T-cell (primary cell): ENCODE measurements around the gene EFCAB6. TPM values are rescaled to one million over a fixed set of nuclear protein-coding genes. Genes with fewer than 3 reads are reported as not detected.
"Not testable (repeated sequence)": the region's sequence is repeated elsewhere in the genome, so short reads cannot be mapped to it uniquely, and the experiment has no call there.

Source experiments
- ATAC-seq, 4 experiments: fragments of 200-7000 bp in 3 of 4; fragments of 150-1000 bp in 1 of 4; cut with Tn5 transposase; replicated peaks in 1 of 4; 1 replicate in 3 of 4; 2 replicates in 1 of 4; pipeline ENCODE4 v1.10.0; 2021; ENCODE audit warnings: moderate library complexity in 3 of 4, mild to moderate bottlenecking in 2 of 4, moderate number of reproducible peaks in 1 of 4
- CTCF ChIA-PET, 2 donors: fragments of 300-600 bp; sonication (Branson Sonifier 250); formaldehyde crosslinking; loops; one replicate each; lab custom pipeline; 2022; ENCODE audit warnings: antibody characterized with exemption in 2 of 2; lab: Charles Lee
- POLR2A ChIA-PET, 2 donors: fragments of 300-600 bp; sonication (Branson Sonifier 250); formaldehyde crosslinking; loops; one replicate each; lab custom pipeline; 2022; ENCODE audit warnings: antibody characterized with exemption in 2 of 2; lab: Charles Lee
- DNase-seq, 35 experiments: peaks; one replicate each; pipeline versions ENCODE4 v3.0.0 to v3.0.0-alpha.2; 2013 to 2023
- H3K27ac ChIP-seq: one replicate; pipeline ENCODE4 v1.5.1; 2013; ENCODE audit warnings: low read length
- H3K27me3 ChIP-seq, 2 experiments: replicated peaks in 1 of 2; 1 replicate in 1 of 2; 2 replicates in 1 of 2; pipeline versions ENCODE4 v1.6.1 to v1.7.0; 2013; ENCODE audit warnings: low read length in 1 of 2, mixed read lengths in 1 of 2; ENCODE audit not compliant: control insufficient read depth in 2 of 2, insufficient read depth in 2 of 2; ENCODE audit errors: extremely low read depth in 1 of 2
- H3K36me3 ChIP-seq, 2 donors: 1 replicate in 1 of 2; 2 replicates in 1 of 2; pipeline versions ENCODE4 v1.6.1 to v1.7.0; 2013; ENCODE audit warnings: low read length in 1 of 2; ENCODE audit not compliant: control insufficient read depth in 2 of 2, insufficient read depth in 1 of 2; ENCODE audit errors: extremely low read depth in 1 of 2
- H3K4me1 ChIP-seq, 2 experiments: 1 replicate in 1 of 2; 2 replicates in 1 of 2; pipeline versions ENCODE4 v1.6.1 to v1.7.0; 2013; ENCODE audit warnings: low read length in 2 of 2, mixed read lengths in 1 of 2; ENCODE audit not compliant: insufficient read depth in 2 of 2, control insufficient read depth in 1 of 2; ENCODE audit errors: extremely low read depth in 1 of 2
- H3K4me3 ChIP-seq, 2 donors: 1 replicate in 1 of 2; 2 replicates in 1 of 2; pipeline versions ENCODE4 v1.5.1 to v1.7.0; 2013; ENCODE audit warnings: mild to moderate bottlenecking in 2 of 2, low read length in 1 of 2, moderate library complexity in 1 of 2; ENCODE audit not compliant: control insufficient read depth in 1 of 2; ENCODE audit errors: extremely low read depth in 1 of 2
- H3K9me3 ChIP-seq: 2 replicates; pipeline ENCODE4 v1.7.0; 2013
- H3K27ac Mint-ChIP-seq, 2 donors: one replicate each; pipeline ENCODE4 v1.8.0; 2020 to 2021; ENCODE audit warnings: mild to moderate bottlenecking in 2 of 2, mixed read lengths in 2 of 2
- H3K27me3 Mint-ChIP-seq, 2 donors: one replicate each; pipeline ENCODE4 v1.8.0; 2021 to 2022; ENCODE audit warnings: mixed read lengths in 2 of 2
- H3K36me3 Mint-ChIP-seq: one replicate; pipeline ENCODE4 v1.8.0; 2021; ENCODE audit warnings: mixed read lengths
- H3K4me1 Mint-ChIP-seq, 3 donors: one replicate each; pipeline ENCODE4 v1.8.0; 2020 to 2022; ENCODE audit warnings: mixed read lengths in 3 of 3, mild to moderate bottlenecking in 1 of 3
- H3K4me3 Mint-ChIP-seq, 3 donors: one replicate each; pipeline ENCODE4 v1.8.0; 2020 to 2022; ENCODE audit warnings: mild to moderate bottlenecking in 3 of 3, mixed read lengths in 3 of 3, moderate library complexity in 3 of 3
- H3K9me3 Mint-ChIP-seq, 3 donors: one replicate each; pipeline ENCODE4 v1.8.0; 2020 to 2022; ENCODE audit warnings: mixed read lengths in 3 of 3
- WGBS: methylation state at CpG from one replicate; pipeline ENCODE4 v1.1.5; 2013; ENCODE audit warnings: missing lambda C conversion rate; ENCODE audit not compliant: insufficient coverage; 5-methylcytosine and 5-hydroxymethylcytosine counted together
- total RNA-seq, 35 experiments: library from RNA in 6 of 35; stranded (reverse) in 6 of 35; fragments of 120-200 nt in 1 of 35; gene quantifications; one replicate each; pipeline versions ENCODE4 v1.2.1 to v1.2.4 and lab custom pipeline; 2013 to 2026

Gene EFCAB6
- total RNA-seq, 5 donors from 2014 or later (not counting 1 experiment from before 2014, with no cell fraction given) = 0.26 to 0.89 (median 0.53) TPM

GRCh38 chr22:43656581-43656980 is 155.5 kb downstream of the EFCAB6 start:
- H3K36me3 ChIP-seq, H3K27me3 Mint-ChIP-seq, H3K4me3 Mint-ChIP-seq, H3K4me3 ChIP-seq, H3K27ac ChIP-seq, DNase-seq, H3K27me3 ChIP-seq, H3K27ac Mint-ChIP-seq, H3K4me1 ChIP-seq, H3K36me3 Mint-ChIP-seq, H3K9me3 ChIP-seq, H3K9me3 Mint-ChIP-seq, POLR2A ChIA-PET, H3K4me1 Mint-ChIP-seq, ATAC-seq, CTCF ChIA-PET: not testable (repeated sequence)
- 51% methylated on average over 5 of the region's 6 CpGs for WGBS

GRCh38 chr22:43654271-43654670 is 157.8 kb downstream of the EFCAB6 start:
- Mint-ChIP-seq H3K4me1 (no peaks in the 10 kb centered on the region), H3K9me3 (peaks cover 5 to 6% (median 5%) of the 10 kb centered on the region in 3 donors), H3K4me3 (no peak overlapping the region), H3K27me3 (peaks cover 10 to 11% of the 10 kb centered on the region in 2 donors), H3K27ac (no peak overlapping the region), H3K36me3 (peaks cover 4% of the 10 kb centered on the region)
- peaks cover 0 to 8% of the 10 kb centered on the region in 2 experiments for H3K27me3 ChIP-seq
- no peaks in the 10 kb centered on the region for H3K36me3 ChIP-seq
- ChIA-PET CTCF (no interaction called here), POLR2A (no interaction called here)
- ATAC-seq = no peak
- no peaks in the 10 kb centered on the region for H3K9me3 ChIP-seq
- 100% methylated on average over 1 of the region's 4 CpGs for WGBS
- no peak for DNase-seq
- no peak overlapping the region for H3K27ac ChIP-seq
- H3K4me3 ChIP-seq = no peak overlapping the region
- no peaks in the 10 kb centered on the region for H3K4me1 ChIP-seq

GRCh38 chr22:43652845-43653244 is 159.3 kb downstream of the EFCAB6 start:
- H3K9me3 Mint-ChIP-seq = peaks cover 5 to 6% (median 5%) of the 10 kb centered on the region in 3 donors
- H3K27me3 Mint-ChIP-seq = peaks cover 13 to 15% of the 10 kb centered on the region in 2 donors
- Histone ChIP-seq H3K27ac (no peak overlapping the region), H3K4me3 (no peak overlapping the region), H3K9me3 (no peaks in the 10 kb centered on the region), H3K27me3 (peaks cover 0 to 3% of the 10 kb centered on the region in 2 experiments), H3K4me1 (no peaks in the 10 kb centered on the region), H3K36me3 (no peaks in the 10 kb centered on the region)
- ChIA-PET CTCF (no interaction called here), POLR2A (no interaction called here)
- DNase-seq (no peak), ATAC-seq (no peak)
- no peaks in the 10 kb centered on the region for H3K4me1 Mint-ChIP-seq
- H3K27ac Mint-ChIP-seq = no peak overlapping the region
- WGBS = 100% methylated on average over 1 of the region's 4 CpGs
- H3K4me3 Mint-ChIP-seq = no peak overlapping the region
- peaks cover 4% of the 10 kb centered on the region for H3K36me3 Mint-ChIP-seq

- H3K27ac ChIP-seq = no peak overlapping the region
- Mint-ChIP-seq H3K4me1 (no peaks in the 10 kb centered on the region), H3K9me3 (peaks cover 9 to 12% (median 11%) of the 10 kb centered on the region in 3 donors), H3K27ac (no peak overlapping the region), H3K36me3 (no peaks in the 10 kb centered on the region), H3K27me3 (peaks cover 16 to 26% of the 10 kb centered on the region in 2 donors), H3K4me3 (no peak overlapping the region)
- ChIA-PET CTCF (no interaction called here), POLR2A (no interaction called here)
- peaks cover 0 to 7% of the 10 kb centered on the region in 2 experiments for H3K27me3 ChIP-seq
- H3K36me3 ChIP-seq = no peaks in the 10 kb centered on the region
- H3K9me3 ChIP-seq = no peaks in the 10 kb centered on the region
- H3K4me3 ChIP-seq = no peak overlapping the region
- no peak for DNase-seq
- ATAC-seq = no peak
- 77% methylated on average over 5 of the region's 6 CpGs for WGBS
- no peaks in the 10 kb centered on the region for H3K4me1 ChIP-seq
Measured at GRCh38 chr22:43643387-43643786, 168.7 kb downstream of the EFCAB6 start.

- Histone ChIP-seq H3K4me1 (no peaks in the 10 kb centered on the region), H3K27me3 (peaks cover 0 to 5% of the 10 kb centered on the region in 2 experiments), H3K9me3 (no peaks in the 10 kb centered on the region), H3K36me3 (no peaks in the 10 kb centered on the region), H3K27ac (no peak overlapping the region), H3K4me3 (no peak overlapping the region)
- no peak for DNase-seq
- no peak for ATAC-seq
- H3K9me3 Mint-ChIP-seq = peaks cover 9 to 12% (median 11%) of the 10 kb centered on the region in 3 donors
- no peak overlapping the region for H3K27ac Mint-ChIP-seq
- POLR2A ChIA-PET = no interaction called here
- H3K4me3 Mint-ChIP-seq = no peak overlapping the region
- H3K4me1 Mint-ChIP-seq = no peaks in the 10 kb centered on the region
- no peaks in the 10 kb centered on the region for H3K36me3 Mint-ChIP-seq
- peaks cover 12 to 25% of the 10 kb centered on the region in 2 donors for H3K27me3 Mint-ChIP-seq
- 29% methylated on average over 5 of the region's 11 CpGs for WGBS
- CTCF ChIA-PET = no interaction called here
Measured at GRCh38 chr22:43642319-43643206, 169.5 kb downstream of the EFCAB6 start.

- Histone ChIP-seq H3K4me1 (no peaks in the 10 kb centered on the region), H3K27me3 (peaks cover 0 to 10% of the 10 kb centered on the region in 2 experiments), H3K9me3 (no peaks in the 10 kb centered on the region), H3K27ac (no peak overlapping the region), H3K4me3 (no peak overlapping the region), H3K36me3 (no peaks in the 10 kb centered on the region)
- ChIA-PET CTCF (no interaction called here), POLR2A (no interaction called here)
- H3K4me1 Mint-ChIP-seq = no peaks in the 10 kb centered on the region
- H3K9me3 Mint-ChIP-seq = peaks cover 9 to 12% (median 11%) of the 10 kb centered on the region in 3 donors
- ATAC-seq (no peak), DNase-seq (no peak)
- H3K27ac Mint-ChIP-seq = no peak overlapping the region
- no CpG with 5 or more reads among the region's 3 CpGs for WGBS
- H3K36me3 Mint-ChIP-seq = no peaks in the 10 kb centered on the region
- no peak overlapping the region for H3K4me3 Mint-ChIP-seq
- peaks cover 14 to 24% of the 10 kb centered on the region in 2 donors for H3K27me3 Mint-ChIP-seq
Measured at GRCh38 chr22:43639228-43639948, 172.7 kb downstream of the EFCAB6 start.
